HG03039 (cell line): ENCODE measurements around the gene ST8SIA2.
"Not testable (repeated sequence)": the region's sequence is repeated elsewhere in the genome, so short reads cannot be mapped to it uniquely, and the experiment has no call there.

Source experiments
- ATAC-seq: cut with Tn5 transposase; IDR thresholded peaks from one replicate; pipeline ENCODE4 v1.9.1; 2021; ENCODE audit warnings: mild to moderate bottlenecking, moderate library complexity; ENCODE audit not compliant: unreplicated experiment

The ST8SIA2 gene

DNA sequence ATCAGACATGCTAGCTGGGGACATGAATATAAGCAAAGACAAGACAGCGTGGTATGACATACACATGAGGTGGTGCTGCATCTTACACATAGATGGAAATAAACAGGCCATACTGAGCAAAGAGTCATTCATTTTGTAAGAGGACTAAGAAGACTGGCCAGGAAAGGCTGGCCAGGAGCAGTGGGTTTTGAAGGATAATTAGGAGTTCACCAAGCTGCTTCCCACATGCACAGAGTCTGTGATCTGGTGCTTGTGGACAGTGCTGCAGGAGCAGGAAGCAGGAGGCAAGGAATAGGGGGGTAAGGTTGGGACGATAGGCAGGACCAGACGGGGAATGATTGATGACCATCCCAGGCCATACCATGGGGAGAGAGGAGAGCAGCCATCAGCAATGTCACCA lies 41.5 kb downstream of the ST8SIA2 start:
- ATAC-seq, result no peak

DNA sequence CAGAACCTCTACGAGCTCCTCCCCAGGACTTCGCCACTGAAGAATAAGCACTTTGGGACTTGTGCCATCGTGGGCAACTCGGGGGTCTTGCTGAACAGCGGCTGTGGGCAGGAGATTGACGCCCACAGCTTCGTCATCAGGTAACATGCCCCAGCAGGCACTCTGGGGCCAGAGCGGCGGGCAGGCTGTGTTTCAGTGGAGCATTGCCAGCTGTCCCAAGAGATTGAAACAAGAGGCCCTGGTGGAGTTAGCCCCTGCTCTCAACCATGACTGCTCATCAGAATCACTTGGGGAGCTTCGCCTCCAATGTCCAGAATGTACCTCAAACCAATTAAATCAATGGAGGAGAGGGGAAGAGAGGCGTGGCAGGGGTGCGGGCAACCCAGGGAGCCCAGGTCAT lies 44.8 kb downstream of the ST8SIA2 start:
- no peak for ATAC-seq

DNA sequence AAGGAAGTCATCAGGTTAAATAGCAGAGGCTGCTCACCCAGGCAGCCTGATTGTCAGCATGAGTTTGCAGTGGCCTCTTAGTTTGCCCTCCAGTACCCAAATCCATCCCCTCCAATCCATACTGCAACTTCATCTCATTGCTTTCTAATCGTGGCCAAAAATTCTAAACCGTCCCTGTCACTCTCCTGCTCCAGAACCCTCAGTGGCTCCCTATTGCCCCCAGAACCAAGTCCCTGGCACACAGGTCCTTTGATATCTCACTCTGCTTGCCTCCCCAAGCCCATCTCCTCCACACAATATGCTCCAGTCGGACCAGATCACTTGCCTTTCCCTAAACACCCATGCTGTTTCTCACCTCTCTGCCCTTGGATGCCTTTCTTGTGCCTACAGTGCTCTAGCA lies 49.7 kb downstream of the ST8SIA2 start:
- no peak for ATAC-seq

DNA sequence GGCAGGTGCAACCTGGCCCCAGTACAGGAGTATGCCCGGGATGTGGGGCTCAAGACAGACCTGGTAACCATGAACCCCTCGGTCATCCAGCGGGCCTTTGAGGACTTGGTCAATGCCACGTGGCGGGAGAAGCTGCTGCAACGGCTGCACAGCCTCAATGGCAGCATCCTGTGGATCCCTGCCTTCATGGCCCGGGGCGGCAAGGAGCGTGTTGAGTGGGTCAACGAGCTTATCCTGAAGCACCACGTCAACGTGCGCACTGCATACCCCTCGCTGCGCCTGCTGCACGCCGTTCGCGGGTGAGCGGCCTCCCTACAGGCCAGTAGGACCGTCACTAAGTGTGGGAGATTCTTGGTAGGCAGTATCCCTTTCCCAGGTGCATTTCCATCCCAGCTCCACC lies 51.0 kb downstream of the ST8SIA2 start:
- ATAC-seq, result no peak

DNA sequence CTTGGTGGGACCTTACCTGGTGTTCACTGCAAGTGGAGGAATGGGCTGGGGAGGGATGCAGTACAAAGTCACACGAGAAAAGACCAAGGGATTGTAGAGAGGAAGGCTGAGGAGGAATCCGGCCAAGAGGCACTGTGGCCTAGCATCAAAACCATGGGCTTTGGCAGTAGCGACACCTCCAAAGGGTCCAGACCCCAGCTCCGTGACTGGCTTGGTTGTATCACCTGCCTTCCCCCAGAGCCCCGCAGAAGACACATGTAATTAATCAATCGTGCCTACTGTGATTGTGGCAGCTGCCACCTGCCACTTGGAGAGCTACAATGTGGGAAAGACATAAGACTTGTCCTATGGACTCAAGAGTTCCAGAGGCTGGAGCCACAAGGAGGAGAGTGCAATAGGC lies 54.7 kb downstream of the ST8SIA2 start:
- ATAC-seq, result no peak

DNA sequence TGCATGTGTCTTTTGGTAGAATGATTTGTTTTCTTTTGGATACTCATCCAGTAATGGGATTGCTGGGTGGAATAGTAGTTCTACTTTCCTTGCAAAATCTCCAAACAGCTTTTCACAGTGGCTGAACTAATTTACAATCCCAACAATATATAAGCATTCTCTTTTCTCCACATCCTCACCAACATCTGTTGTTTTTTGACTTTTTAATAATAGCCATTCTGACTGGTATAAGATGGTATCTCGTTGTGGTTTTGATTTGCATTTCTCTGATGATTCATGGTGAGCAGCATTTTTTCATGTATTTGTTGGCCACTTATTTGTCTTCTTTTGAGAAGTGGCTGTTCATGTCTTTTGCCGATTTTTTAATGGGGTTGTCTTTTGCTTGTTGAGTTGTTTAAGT lies 55.8 kb downstream of the ST8SIA2 start:
- no peak for ATAC-seq

DNA sequence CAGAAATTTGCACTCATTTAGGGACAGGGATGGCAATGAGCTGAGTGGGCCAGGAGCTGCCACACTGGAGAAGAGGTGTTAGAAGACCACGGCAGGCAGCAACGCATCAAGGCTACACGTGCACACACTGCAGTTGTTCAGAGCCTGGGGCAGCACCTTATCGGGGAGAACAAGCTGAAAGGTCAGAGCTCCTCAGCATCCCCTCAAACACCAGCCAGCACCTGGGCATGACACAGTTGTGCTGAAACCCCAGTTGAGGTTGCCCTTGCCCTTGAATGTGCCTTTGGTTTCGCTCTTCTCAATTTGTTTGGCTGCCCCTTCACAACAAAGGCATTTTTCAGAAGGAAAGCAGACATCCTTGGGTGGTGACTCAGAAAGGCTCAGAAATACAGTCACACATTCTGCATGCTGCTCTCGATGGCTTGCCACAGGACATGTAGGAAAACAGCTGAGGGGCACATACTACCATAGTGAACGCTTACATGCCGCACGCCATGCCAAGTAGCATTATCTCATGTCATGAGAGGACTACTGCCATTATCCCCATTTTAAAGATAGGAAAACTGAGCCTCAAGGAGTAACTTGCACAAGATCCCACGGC lies 57.6 kb downstream of the ST8SIA2 start:
- ATAC-seq, result no peak

DNA sequence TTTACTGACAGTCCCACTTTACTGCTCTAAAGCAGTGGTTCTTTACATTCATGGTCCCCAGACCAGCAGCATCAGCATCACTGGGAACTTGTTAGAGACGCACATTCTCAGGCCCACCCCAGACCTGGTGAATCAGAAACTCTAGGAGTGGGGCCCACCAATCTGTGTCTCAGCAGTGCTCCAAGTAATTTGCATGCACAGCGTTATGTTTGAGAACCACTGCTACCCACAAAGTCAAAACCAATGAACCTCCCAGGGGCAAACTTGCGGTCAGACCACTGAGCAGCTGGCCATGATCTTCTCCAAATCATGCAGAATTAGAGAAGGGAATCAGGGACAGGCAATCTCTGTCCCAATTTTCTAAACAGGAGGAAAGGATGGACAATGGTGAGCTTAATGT lies 58.5 kb downstream of the ST8SIA2 start:
- no peak for ATAC-seq

DNA sequence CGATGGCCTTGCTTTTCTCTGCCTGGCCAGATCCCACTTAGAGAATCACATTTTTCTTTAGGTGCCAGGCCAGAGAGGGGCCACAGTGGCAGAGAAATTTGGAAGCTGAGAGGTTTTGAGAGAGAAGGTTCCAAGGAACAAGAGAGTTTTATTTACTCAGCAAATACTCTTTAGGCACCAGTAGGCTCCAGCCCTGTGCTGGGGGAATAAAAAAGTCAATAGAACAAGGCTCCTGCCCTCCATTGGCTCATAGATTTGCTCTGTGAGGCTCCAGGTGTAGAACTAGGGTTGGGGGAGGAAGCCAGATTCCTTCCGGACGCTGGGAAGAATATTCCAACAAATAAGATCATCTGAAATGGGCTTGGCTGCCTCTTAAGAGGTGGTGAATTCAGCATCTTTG lies 59.9 kb downstream of the ST8SIA2 start:
- ATAC-seq, result no peak

DNA sequence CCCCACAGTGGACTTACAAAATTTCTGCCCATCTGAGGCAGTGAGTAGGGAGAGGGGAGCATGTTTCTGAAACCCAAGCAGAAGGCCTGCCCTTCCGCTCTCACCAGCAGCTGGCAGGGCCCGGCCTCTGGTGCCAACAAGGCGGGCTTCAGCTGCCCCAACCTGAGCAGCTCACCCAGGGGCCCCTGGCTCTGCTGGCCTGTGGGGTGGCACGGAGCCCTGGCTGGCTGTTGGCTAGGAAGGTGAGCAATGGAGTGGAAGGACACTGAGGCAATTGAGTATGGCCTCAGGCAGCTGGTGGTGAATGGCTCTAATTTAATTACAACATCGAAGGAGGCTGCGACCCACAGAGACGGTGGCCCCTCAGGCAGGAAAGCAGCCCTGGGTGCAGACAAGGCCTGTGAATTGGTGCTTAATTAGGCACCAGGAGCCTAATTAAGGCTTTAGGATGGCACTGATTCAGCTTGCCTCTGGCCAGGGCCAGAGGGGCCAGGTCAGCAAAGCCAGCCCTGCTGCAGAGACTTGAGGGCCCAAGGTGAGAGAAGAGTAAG lies 60.9 kb downstream of the ST8SIA2 start:
- ATAC-seq, result no peak

DNA sequence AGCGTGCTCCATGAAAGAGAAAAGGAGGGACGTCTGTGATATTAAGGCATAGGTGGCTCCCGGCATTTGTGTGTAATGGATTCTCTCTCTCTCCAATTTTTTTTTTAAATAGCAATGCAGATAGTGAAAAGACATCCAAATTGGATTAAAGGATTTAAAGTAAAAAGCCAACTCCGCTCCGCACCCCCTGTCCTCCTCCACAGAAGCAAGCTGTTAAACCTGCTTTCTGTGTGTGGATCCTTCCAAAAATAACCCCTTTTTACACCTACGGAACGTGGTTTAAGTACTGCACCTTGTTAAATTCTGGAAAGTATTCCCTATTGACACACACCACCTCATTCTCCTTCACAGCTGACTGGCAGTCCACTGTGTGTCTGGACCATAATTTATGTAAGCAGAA lies 61.6 kb downstream of the ST8SIA2 start:
- ATAC-seq, result no peak

DNA sequence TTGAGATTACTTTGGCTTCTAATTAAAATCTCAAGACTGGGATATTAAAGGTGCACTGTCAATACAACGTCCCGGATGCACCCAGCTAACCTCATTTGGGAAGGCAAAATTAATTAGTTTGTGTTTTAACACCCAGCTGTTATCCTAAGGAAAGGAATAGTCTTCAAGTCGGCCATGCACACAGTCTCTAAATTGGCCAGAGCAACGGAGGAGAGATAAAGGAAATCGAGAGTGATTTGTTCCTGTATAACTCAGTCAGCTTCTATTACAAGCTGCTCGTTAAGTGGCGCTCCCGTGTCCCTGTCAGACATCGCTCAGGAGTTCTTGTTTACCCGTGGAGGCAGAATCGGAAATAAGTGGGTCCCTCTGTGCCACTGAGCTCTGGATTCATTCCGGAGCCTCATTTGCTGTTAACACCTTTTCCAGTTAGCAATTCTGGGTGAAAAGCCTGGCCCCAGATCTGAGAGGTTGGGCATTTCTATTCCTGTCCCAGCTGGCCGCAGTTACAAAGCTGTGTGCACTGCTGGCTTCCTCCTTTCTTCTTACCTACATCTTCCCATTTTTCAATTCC lies 63.9 kb downstream of the ST8SIA2 start:
- no peak for ATAC-seq

DNA sequence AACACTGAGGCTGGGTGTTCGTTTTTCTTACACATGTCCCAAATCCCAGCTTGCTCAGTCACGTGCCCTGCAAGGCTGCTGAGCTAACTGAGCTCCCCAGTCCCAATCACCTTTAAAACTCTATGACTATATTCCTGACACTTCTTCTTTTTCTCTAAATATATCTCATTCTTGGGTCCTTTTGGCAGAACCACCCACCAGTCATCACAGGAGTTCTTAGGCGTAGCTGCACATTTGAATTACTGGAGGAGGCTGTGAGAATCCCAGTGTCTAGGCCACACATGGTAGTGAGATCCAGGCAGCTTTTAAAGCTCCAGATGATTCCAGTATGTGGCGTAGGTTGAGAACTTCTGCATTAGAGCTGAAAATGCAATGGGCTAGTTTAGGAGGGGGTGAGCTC lies 66.3 kb downstream of the ST8SIA2 start:
- no peak for ATAC-seq

DNA sequence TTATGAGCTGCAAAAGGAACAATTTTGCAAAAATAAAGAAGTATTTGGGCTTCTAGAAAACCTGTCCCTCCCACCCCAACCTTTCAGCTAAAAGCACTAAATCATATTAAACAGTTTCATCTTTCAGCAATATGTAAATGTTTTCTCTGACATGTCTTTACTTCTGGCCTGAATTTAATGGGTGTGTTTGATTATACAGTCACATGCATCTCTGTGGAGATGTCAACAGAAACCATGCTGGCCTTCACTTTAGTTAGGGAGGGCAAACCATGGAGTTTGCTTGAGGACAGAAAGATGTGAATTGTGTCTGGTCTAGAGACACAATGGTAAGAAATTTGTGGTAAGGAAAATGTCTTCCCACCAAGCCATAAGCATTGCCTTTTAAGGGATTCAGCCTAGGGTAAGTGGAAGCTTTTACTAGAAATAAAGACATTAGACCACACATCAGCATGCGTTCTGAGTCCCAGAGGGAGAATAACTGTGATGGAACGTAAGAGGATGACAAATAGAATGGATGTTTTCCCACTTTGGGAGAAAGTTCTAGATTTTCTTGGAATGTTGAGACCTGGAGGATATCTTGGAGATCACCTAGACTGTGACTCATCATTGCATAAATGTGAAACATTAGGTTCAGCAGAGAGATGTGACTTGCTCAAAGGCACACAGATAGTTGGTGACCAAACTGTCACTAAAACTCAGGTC lies 68.9 kb downstream of the ST8SIA2 start:
- ATAC-seq, result no peak

DNA sequence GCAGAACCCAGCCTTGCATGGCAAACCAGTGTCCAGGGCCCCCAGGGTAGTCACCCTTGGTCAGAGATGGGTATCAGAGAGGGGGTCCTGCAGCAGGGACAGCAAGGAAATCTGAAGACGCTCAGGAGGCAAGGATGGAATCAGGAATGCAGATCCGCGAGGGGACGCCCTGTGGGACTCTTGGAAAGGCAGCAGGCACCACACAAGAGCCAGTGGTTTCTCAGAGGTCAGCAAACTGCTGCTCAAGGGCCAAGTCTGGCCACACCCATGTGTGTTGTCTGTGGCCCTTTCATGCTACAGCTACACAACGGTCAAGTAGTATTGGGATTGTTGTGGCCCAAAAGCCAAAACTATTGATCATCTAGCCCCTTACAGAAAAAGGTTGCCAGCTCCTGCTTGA lies 69.7 kb downstream of the ST8SIA2 start:
- no peak for ATAC-seq

DNA sequence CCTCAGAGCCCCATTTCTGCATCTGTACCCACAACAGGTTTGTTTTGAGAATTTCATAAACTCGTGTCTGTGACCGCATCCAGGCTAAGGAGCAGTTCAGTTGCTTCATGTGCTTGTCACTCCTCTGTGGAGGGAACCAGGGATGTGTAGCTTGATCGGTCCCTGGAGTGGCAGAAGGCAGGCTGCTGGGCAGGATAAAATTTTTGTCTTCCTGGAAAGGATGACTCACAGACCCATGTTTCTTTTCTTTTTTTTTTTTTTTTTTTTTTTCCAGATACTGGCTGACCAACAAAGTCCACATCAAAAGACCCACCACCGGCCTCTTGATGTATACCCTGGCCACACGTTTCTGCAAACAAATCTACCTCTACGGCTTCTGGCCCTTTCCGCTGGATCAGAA lies 70.1 kb downstream of the ST8SIA2 start:
- no peak for ATAC-seq

DNA sequence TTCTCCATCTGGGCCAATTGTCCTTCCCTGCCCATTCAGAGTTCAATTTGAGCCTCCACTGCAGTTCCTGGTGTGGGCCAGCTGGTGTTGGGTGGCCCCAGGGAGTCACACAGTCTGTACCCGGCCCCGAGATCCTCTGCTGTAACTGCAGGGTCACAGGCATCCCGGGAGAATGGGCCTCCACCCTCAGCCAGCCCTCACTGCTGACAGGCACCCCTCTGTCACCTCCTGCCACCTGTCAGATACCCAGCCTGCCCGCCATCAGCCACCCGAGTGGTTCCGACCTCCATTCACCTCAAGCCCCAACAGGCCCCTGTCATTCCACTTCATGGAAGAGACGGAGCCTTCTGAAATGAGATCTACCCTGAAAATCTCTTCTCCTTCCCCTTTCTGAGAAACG lies 73.2 kb downstream of the ST8SIA2 start:
- ATAC-seq, result no peak

DNA sequence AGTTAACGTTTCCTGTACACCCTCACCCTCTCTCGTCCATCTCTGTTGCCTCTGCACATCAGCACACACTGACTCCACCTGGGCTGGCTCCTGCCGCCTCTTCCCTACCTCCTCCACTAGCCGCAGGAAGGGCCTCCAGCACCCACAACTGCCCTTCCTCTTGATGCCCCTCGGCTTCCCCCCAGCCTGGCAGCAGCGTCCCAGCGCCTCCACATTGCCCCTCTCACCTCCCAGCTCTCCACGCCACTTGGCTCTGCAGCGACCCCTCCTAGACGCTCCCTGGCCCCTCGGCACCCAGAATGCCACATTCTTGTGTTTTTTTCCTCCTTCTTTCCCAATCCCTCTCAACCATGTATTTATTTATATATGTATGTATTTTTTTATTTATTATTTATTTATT lies 73.6 kb downstream of the ST8SIA2 start:
- no peak for ATAC-seq

DNA sequence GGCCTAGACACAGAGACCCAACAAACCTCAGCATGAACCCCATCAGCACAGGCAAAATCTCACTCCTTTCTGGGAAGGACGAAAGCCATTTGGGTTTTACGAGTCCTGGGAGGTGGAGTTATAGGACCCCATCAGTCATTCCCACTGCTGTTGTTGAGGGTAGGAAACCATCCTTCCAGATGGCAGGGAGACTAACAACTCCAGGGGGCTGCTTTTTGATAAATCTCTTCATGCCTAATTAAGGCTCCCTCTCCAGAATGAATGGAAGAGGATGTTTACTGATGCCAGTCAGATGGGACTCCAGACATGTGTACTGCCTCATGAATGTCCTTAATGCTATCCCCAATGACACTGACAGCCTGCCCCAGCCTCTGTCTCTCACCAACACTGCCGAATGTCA lies 75.3 kb downstream of the ST8SIA2 start:
- ATAC-seq, result no peak

DNA sequence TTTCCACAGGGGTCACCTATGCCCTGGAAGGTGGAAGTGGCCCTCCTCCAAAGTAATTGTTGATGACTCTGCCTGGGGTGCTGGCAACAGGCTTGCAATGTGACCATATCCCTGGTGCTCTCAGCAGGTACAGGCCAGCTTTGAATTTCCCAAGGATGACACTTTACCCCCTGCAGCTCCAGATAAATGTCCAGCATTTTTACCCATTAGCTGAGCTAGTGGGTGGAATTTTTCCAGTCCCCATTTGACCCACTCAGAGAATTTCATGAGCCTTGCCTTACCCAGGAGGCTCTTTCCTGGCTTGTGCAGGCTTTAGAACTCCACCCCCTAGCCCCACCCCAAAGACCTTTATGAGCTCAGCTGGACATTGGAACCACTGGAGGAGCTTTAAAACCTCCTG lies 77.6 kb downstream of the ST8SIA2 start:
- ATAC-seq, result no peak

DNA sequence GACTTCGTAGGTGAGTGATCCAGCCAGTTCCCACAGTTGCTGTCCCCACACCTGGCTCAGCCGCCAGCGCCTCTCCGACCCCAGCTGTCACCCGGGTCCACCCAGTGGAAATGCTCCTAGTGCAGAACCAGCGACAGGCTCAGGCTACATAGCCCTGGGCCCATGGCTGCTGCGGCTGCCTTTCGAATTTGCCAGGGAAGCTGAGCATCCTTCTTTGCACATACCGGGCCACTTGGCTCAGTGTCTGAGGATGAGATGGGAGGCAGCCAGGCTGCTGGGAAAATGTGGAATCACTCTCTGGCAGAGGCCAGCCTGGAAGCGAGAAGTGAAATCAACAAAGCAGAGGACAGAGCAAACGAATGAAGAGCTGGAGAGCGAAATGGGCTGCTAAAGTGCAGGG lies 80.1 kb downstream of the ST8SIA2 start:
- ATAC-seq, result no peak

DNA sequence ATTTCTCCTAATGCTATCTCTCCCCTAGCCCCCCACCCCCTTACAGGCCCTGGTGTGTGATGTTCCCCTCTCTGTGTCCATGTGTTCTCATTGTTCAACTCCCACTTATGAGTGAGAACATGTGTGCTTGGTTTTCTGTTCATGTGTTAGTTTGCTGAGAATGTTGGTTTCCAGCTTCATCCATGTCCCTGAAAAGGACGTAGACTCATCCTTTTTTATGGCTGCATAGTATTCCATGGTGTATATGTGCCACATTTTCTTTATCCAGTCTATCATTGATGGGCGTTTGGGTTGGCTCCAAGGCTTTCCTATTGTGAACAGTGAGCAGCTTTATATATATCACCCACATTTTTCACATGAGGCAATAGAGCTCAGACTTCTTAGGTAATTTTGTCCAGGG lies 86.0 kb downstream of the ST8SIA2 start:
- not testable (repeated sequence) for ATAC-seq
